ENCODE data around the gene KL. TPM values are rescaled to one million over a fixed set of nuclear protein-coding genes. Genes with fewer than 3 reads are reported as not detected.

Gene KL
- total RNA-seq, 1 experiment from 2014 or later, result not detected

DNA sequence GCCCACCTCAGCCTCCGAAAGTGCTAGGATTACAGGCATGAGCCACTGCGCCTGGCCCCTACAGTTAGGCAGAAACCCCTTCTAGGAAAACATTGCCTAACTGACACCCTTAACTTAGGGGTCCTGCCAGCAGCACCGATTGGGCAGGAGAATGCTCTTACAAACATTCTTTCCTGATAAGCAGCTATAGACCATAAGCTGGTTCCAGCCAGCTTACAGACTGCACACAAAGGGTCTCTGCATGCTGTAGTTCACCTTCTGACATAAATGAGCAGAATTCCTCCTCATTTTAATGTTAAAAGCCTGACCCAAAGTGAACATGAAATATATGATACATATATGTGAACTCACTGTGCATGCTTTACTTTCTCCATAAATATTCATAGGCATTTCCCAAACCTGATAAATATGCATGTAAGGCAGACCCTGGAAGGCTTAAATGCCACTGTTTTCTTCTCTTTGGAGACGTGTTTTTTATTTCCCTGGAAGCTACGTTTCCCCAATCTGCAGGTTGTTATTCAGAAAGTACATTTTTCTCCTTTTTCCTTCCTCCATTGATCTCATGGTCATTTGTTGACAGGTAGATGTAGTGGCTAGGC, 48.5 kb upstream of the KL start:
- RAD21 ChIA-PET (ENCODE audit: low non-redundant PET in 1 of 2, low total read pairs in 2 of 2, uncharacterized antibody in 2 of 2, unreplicated experiment in 2 of 2), result no interaction called here
- H3K36me3 ChIP-seq (ENCODE audit: control insufficient read depth in 1 of 2, insufficient read depth in 2 of 2, low read length in 2 of 2), result no peaks in the 10 kb centered on the region
- no peak overlapping the region for H3K4me3 ChIP-seq (replicated peaks in 1 of 2; ENCODE audit: low read depth in 1 of 2, low read length in 2 of 2)
- H3K4me1 ChIP-seq (ENCODE audit: control insufficient read depth in 1 of 2, insufficient read depth in 2 of 2, low read length in 2 of 2), result no peaks in the 10 kb centered on the region
- TF ChIP-seq SIN3A (IDR thresholded peaks at IDR 0.05; ENCODE audit: low read depth) (no peak), EZH2phosphoT487 (IDR thresholded peaks at IDR 0.05; ENCODE audit: borderline replicate concordance) (no peak), FOSL1 (IDR thresholded peaks at IDR 0.05; ENCODE audit: low read depth) (no peak), ELF1 (IDR thresholded peaks at IDR 0.05; ENCODE audit: borderline replicate concordance, low read depth) (no peak)
- TF ChIP-seq, protein P1, sequence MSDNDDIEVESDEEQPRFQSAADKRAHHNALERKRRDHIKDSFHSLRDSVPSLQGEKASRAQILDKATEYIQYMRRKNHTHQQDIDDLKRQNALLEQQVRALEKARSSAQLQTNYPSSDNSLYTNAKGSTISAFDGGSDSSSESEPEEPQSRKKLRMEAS (IDR thresholded peaks at IDR 0.05), result no peak
- TF ChIP-seq, protein P2, sequence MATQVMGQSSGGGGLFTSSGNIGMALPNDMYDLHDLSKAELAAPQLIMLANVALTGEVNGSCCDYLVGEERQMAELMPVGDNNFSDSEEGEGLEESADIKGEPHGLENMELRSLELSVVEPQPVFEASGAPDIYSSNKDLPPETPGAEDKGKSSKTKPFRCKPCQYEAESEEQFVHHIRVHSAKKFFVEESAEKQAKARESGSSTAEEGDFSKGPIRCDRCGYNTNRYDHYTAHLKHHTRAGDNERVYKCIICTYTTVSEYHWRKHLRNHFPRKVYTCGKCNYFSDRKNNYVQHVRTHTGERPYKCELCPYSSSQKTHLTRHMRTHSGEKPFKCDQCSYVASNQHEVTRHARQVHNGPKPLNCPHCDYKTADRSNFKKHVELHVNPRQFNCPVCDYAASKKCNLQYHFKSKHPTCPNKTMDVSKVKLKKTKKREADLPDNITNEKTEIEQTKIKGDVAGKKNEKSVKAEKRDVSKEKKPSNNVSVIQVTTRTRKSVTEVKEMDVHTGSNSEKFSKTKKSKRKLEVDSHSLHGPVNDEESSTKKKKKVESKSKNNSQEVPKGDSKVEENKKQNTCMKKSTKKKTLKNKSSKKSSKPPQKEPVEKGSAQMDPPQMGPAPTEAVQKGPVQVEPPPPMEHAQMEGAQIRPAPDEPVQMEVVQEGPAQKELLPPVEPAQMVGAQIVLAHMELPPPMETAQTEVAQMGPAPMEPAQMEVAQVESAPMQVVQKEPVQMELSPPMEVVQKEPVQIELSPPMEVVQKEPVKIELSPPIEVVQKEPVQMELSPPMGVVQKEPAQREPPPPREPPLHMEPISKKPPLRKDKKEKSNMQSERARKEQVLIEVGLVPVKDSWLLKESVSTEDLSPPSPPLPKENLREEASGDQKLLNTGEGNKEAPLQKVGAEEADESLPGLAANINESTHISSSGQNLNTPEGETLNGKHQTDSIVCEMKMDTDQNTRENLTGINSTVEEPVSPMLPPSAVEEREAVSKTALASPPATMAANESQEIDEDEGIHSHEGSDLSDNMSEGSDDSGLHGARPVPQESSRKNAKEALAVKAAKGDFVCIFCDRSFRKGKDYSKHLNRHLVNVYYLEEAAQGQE (IDR thresholded peaks at IDR 0.05; ENCODE audit: low read depth), result no peak
- BruUV-seq (replicated peaks), result no TSS peak
- H3K9me2 ChIP-seq (ENCODE audit: insufficient read depth), result no peaks in the 10 kb centered on the region
- intact Hi-C loops (cut with micrococcal nuclease), result no loop called here
- H3K9me3 ChIP-seq (ENCODE audit: control insufficient read depth in 1 of 2, insufficient read depth in 1 of 2, low read depth in 1 of 2, low read length in 2 of 2), result no peaks in the 10 kb centered on the region
- DNase-seq (ENCODE audit: low read depth, low spot score) (no peak), ATAC-seq (no peak)
- H4K20me1 ChIP-seq (ENCODE audit: insufficient read depth), result no peaks in the 10 kb centered on the region
- H3K4me2 ChIP-seq (ENCODE audit: low read length), result no peak overlapping the region
- H2AFZ ChIP-seq (ENCODE audit: low read depth, low read length, poor library complexity, severe bottlenecking), result no peak overlapping the region
- CTCF ChIA-PET, result no interaction called here
- H3K27ac ChIP-seq (ENCODE audit: low read depth, low read length), result no peak overlapping the region
- no peaks in the 10 kb centered on the region for H3K79me2 ChIP-seq (ENCODE audit: insufficient read depth, low read length)
- H3K9ac ChIP-seq (ENCODE audit: low read length), result no peak overlapping the region
- H3K27me3 ChIP-seq (ENCODE audit: insufficient read depth, low read length), result peaks cover 3% of the 10 kb centered on the region; the same call in 1 of the 2 replicates
- POLR2A ChIA-PET, result no interaction called here

All from HCT116 (cell line).